CD14-positive monocyte (primary cell): Measurements from ENCODE around the gene ROBO1. TPM values are rescaled to one million over a fixed set of nuclear protein-coding genes. Genes with fewer than 3 reads are reported as not detected.

Experiments used
- DNase-seq, 3 donors: peaks; one replicate each; pipeline ENCODE4 v3.0.0-alpha.2; 2011 to 2022
- H2AFZ ChIP-seq: 2 replicates; pipeline ENCODE4 v1.6.0; 2012; ENCODE audit warnings: mild to moderate bottlenecking, low read depth, low read length, inconsistent platforms; ENCODE audit not compliant: insufficient read depth, poor library complexity, severe bottlenecking
- H3K27ac ChIP-seq, 2 donors: 1 replicate in 1 of 2; 2 replicates in 1 of 2; pipeline ENCODE4 v1.5.1; 2012 to 2013; ENCODE audit warnings: low read length in 2 of 2, control low read depth in 1 of 2, inconsistent platforms in 1 of 2, low read depth in 1 of 2, mild to moderate bottlenecking in 1 of 2
- H3K27me3 ChIP-seq, 2 donors: one replicate each; pipeline versions ENCODE4 v1.6.0 to v1.6.1; 2011 to 2013; ENCODE audit warnings: low read length in 2 of 2; ENCODE audit not compliant: control insufficient read depth in 2 of 2, insufficient read depth in 2 of 2
- H3K36me3 ChIP-seq, 2 donors: replicated peaks in 1 of 2; 1 replicate in 1 of 2; 2 replicates in 1 of 2; pipeline versions ENCODE4 v1.5.1 to v1.6.1; 2012 to 2013; ENCODE audit warnings: low read length in 2 of 2, control low read depth in 1 of 2, inconsistent platforms in 1 of 2, mild to moderate bottlenecking in 1 of 2; ENCODE audit not compliant: insufficient read depth in 2 of 2, control insufficient read depth in 1 of 2
- H3K4me1 ChIP-seq, 2 donors: 1 replicate in 1 of 2; 2 replicates in 1 of 2; pipeline versions ENCODE4 v1.5.1 to v1.6.1; 2012 to 2013; ENCODE audit warnings: low read length in 2 of 2, control low read depth in 1 of 2, inconsistent platforms in 1 of 2, mild to moderate bottlenecking in 1 of 2, moderate library complexity in 1 of 2; ENCODE audit not compliant: insufficient read depth in 2 of 2, control insufficient read depth in 1 of 2
- H3K4me2 ChIP-seq: replicated peaks from 2 replicates; pipeline ENCODE3; 2012; ENCODE audit warnings: low read length, moderate library complexity, mild to moderate bottlenecking; ENCODE audit not compliant: poor library complexity, severe bottlenecking; ENCODE audit errors: extremely low read depth
- H3K4me3 ChIP-seq, 3 experiments: fragments of 200-600 bp in 1 of 3; sonication (generic) in 1 of 3; replicated peaks in 1 of 3; 1 replicate in 2 of 3; 2 replicates in 1 of 3; pipeline ENCODE4 v1.5.1; 2011 to 2013; ENCODE audit warnings: low read length in 3 of 3, mild to moderate bottlenecking in 3 of 3, control low read depth in 2 of 3, low read depth in 2 of 3, inconsistent platforms in 1 of 3, moderate library complexity in 1 of 3
- H3K79me2 ChIP-seq: 2 replicates; pipeline ENCODE4 v1.6.0; 2012; ENCODE audit warnings: mild to moderate bottlenecking, control low read depth, inconsistent platforms, low read length, moderate library complexity; ENCODE audit not compliant: insufficient read depth
- H3K9ac ChIP-seq: 2 replicates; pipeline ENCODE4 v1.6.0; 2017; ENCODE audit warnings: low read length, mild to moderate bottlenecking; ENCODE audit not compliant: insufficient read depth, poor library complexity, severe bottlenecking
- H3K9me3 ChIP-seq, 2 donors: replicated peaks in 1 of 2; 1 replicate in 1 of 2; 2 replicates in 1 of 2; pipeline versions ENCODE4 v1.5.1 to v1.6.1; 2012 to 2013; ENCODE audit warnings: low read length in 2 of 2, control low read depth in 1 of 2; ENCODE audit not compliant: control insufficient read depth in 1 of 2, insufficient read depth in 1 of 2
- H4K20me1 ChIP-seq: 2 replicates; pipeline ENCODE4 v1.6.0; 2012; ENCODE audit warnings: mild to moderate bottlenecking, low read length, control low read depth, moderate library complexity; ENCODE audit not compliant: insufficient read depth
- H3K27ac Mint-ChIP-seq, 7 donors: one replicate each; pipeline ENCODE4 v1.8.0; 2020; ENCODE audit warnings: mild to moderate bottlenecking in 7 of 7, mixed read lengths in 7 of 7, moderate library complexity in 6 of 7, inconsistent platforms in 2 of 7
- H3K27me3 Mint-ChIP-seq, 3 donors: one replicate each; pipeline ENCODE4 v1.8.0; 2021 to 2022; ENCODE audit warnings: low read depth in 3 of 3, mild to moderate bottlenecking in 3 of 3, mixed read lengths in 3 of 3, moderate library complexity in 3 of 3, inconsistent platforms in 1 of 3
- H3K36me3 Mint-ChIP-seq, 2 donors: one replicate each; pipeline ENCODE4 v1.8.0; 2020; ENCODE audit warnings: mixed read lengths in 2 of 2, inconsistent platforms in 1 of 2, mild to moderate bottlenecking in 1 of 2
- H3K4me1 Mint-ChIP-seq: one replicate; pipeline ENCODE4 v1.8.0; 2020; ENCODE audit warnings: mild to moderate bottlenecking, mixed read lengths
- H3K4me3 Mint-ChIP-seq, 2 donors: one replicate each; pipeline ENCODE4 v1.8.0; 2020; ENCODE audit warnings: mild to moderate bottlenecking in 2 of 2, mixed read lengths in 2 of 2, moderate library complexity in 1 of 2
- H3K9me3 Mint-ChIP-seq, 7 donors: one replicate each; pipeline ENCODE4 v1.8.0; 2020 to 2022; ENCODE audit warnings: mixed read lengths in 7 of 7, mild to moderate bottlenecking in 6 of 7, moderate library complexity in 6 of 7, inconsistent platforms in 2 of 7
- CTCF ChIP-seq: fragments of 200-600 bp; IDR thresholded peaks from one replicate; pipeline ENCODE4 v1.8.0; 2022; ENCODE audit warnings: antibody characterized with exemption, mild to moderate bottlenecking
- whole genome bisulfite sequencing: methylation state at CpG from one replicate; pipeline ENCODE4 v1.1.5; 2013; ENCODE audit warnings: missing lambda C conversion rate; ENCODE audit not compliant: insufficient coverage; 5-methylcytosine and 5-hydroxymethylcytosine counted together
- intact Hi-C, 2 donors: fragments of 100-400 bp; cut with micrococcal nuclease; formaldehyde crosslinking; loops; one replicate each; pipeline versions ENCODE4 v1.15.0 to v1.15.1; 2023
- polyA plus RNA-seq, 3 donors: library from polyadenylated mRNA; depleted of rRNA in 1 of 3; unstranded in 2 of 3; stranded (reverse) in 1 of 3; fragments of 300-500 nt in 2 of 3; fragments of >200 nt in 1 of 3; fragmentation: Illumina TruSeq in 2 of 3; gene quantifications; 1 replicate in 2 of 3; 2 replicates in 1 of 3; pipeline ENCODE4 v1.2.3, GENCODE V29; 2012 to 2021

Gene ROBO1
- polyA plus RNA-seq, 3 donors, result 0.09 to 0.10 TPM; not detected in 1

GRCh38 chr3:78918361-78919020 lies 849.3 kb downstream of the ROBO1 start:
- no CpG with 5 or more reads among the region's 1 CpG for WGBS

GRCh38 chr3:78917536-78917935 lies 850.3 kb downstream of the ROBO1 start:
- peaks cover 0 to 9% of the 10 kb centered on the region in 2 donors for H3K9me3 ChIP-seq
- H3K4me1 ChIP-seq, result no peaks in the 10 kb centered on the region
- H3K4me3 Mint-ChIP-seq, result no peak overlapping the region
- peaks cover 0 to 4% (median 3%) of the 10 kb centered on the region in 7 donors for H3K9me3 Mint-ChIP-seq
- no peak overlapping the region for H3K4me2 ChIP-seq
- DNase-seq, result no peak
- no peaks in the 10 kb centered on the region for H3K36me3 ChIP-seq
- H3K27me3 Mint-ChIP-seq, result no peaks in the 10 kb centered on the region
- H3K9ac ChIP-seq, result no peak overlapping the region
- no peak overlapping the region for H3K27ac ChIP-seq
- no peaks in the 10 kb centered on the region for H3K27me3 ChIP-seq
- no peak overlapping the region for H2AFZ ChIP-seq
- intact Hi-C loops, result no loop called here
- no peak overlapping the region for H3K4me3 ChIP-seq
- no peaks in the 10 kb centered on the region for H3K4me1 Mint-ChIP-seq
- TF ChIP-seq CTCF, result no peak
- H3K27ac Mint-ChIP-seq, result no peak overlapping the region
- H4K20me1 ChIP-seq, result no peaks in the 10 kb centered on the region
- WGBS, result no CpG with 5 or more reads among the region's 2 CpGs
- no peaks in the 10 kb centered on the region for H3K36me3 Mint-ChIP-seq
- no peaks in the 10 kb centered on the region for H3K79me2 ChIP-seq

More at GRCh38 chr3:78918361-78919020, 849.3 kb downstream of the ROBO1 start:
- Histone ChIP-seq H3K27ac (no peak overlapping the region), H3K4me3 (no peak overlapping the region), H2AFZ (no peak overlapping the region), H3K79me2 (no peaks in the 10 kb centered on the region), H3K4me2 (no peak overlapping the region), H3K27me3 (no peaks in the 10 kb centered on the region), H3K4me1 (no peaks in the 10 kb centered on the region), H3K9me3 (peaks cover 0 to 9% of the 10 kb centered on the region in 2 donors), H3K36me3 (no peaks in the 10 kb centered on the region), H4K20me1 (no peaks in the 10 kb centered on the region), H3K9ac (no peak overlapping the region)
- peaks cover 0 to 4% (median 3%) of the 10 kb centered on the region in 7 donors for H3K9me3 Mint-ChIP-seq
- H3K36me3 Mint-ChIP-seq, result no peaks in the 10 kb centered on the region
- H3K27ac Mint-ChIP-seq, result no peak overlapping the region
- intact Hi-C loops, result no loop called here
- no peak overlapping the region for H3K4me3 Mint-ChIP-seq
- no peaks in the 10 kb centered on the region for H3K27me3 Mint-ChIP-seq
- no peaks in the 10 kb centered on the region for H3K4me1 Mint-ChIP-seq
- no peak for DNase-seq
- no peak for TF ChIP-seq CTCF
